ENCODE data around the gene ITGB7. TPM values are rescaled to one million over a fixed set of nuclear protein-coding genes. Genes with fewer than 3 reads are reported as not detected.

Gene ITGB7
- total RNA-seq, 1 donor = 1.1 TPM

DNA sequence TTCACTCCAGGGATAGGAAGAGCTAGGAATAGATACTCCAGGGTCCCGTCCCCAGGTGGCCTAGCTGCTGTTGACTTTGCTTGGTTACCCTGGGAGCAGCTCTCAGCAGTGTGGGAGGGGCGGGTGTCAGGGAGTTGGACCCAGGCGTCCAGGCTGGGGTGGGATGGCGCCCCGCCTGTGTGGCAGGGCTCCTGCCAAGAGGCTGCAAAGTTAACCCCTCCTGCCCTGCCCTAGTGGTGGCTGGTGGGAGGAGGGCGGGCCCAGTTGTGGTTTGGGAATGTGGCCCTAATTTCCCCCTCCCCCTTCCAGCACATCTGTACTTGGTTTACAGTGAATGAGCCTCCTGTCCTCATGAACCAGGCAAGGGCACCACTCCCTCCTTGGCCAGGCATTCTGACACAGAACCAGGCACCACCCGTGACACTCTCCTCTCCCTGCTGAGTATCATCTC lies 26.6 kb upstream of the ITGB7 start:
- Histone ChIP-seq H3K36me3 (ENCODE audit: insufficient read depth, low read length) (no peaks in the 10 kb centered on the region), H3K79me2 (ENCODE audit: insufficient read depth, low read length) (peaks cover 7% of the 10 kb centered on the region), H3K27ac (ENCODE audit: low read depth, low read length) (no peak overlapping the region), H3K4me2 (ENCODE audit: insufficient read depth, low read length) (peak overlapping the region; percentile 84), H2AFZ (ENCODE audit: low read length) (peak overlapping the region; percentile 42), H3K4me1 (ENCODE audit: insufficient read depth, low read length) (peaks cover 29% of the 10 kb centered on the region), H3K9me3 (ENCODE audit: low read depth, low read length) (no peaks in the 10 kb centered on the region), H3K4me3 (ENCODE audit: insufficient read depth, low read length) (no peak overlapping the region), H4K20me1 (ENCODE audit: insufficient read depth, low read length) (no peaks in the 10 kb centered on the region), H3K27me3 (ENCODE audit: insufficient read depth, low read length) (peaks cover 15% of the 10 kb centered on the region)
- TF ChIP-seq, protein P1, sequence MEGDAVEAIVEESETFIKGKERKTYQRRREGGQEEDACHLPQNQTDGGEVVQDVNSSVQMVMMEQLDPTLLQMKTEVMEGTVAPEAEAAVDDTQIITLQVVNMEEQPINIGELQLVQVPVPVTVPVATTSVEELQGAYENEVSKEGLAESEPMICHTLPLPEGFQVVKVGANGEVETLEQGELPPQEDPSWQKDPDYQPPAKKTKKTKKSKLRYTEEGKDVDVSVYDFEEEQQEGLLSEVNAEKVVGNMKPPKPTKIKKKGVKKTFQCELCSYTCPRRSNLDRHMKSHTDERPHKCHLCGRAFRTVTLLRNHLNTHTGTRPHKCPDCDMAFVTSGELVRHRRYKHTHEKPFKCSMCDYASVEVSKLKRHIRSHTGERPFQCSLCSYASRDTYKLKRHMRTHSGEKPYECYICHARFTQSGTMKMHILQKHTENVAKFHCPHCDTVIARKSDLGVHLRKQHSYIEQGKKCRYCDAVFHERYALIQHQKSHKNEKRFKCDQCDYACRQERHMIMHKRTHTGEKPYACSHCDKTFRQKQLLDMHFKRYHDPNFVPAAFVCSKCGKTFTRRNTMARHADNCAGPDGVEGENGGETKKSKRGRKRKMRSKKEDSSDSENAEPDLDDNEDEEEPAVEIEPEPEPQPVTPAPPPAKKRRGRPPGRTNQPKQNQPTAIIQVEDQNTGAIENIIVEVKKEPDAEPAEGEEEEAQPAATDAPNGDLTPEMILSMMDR (IDR thresholded peaks at IDR 0.05; ENCODE audit: extremely low read depth, low read depth, low read length) = no peak
- peak; percentile 78 for DNase-seq (ENCODE audit: insufficient read length, low spot score, missing footprints)

DNA sequence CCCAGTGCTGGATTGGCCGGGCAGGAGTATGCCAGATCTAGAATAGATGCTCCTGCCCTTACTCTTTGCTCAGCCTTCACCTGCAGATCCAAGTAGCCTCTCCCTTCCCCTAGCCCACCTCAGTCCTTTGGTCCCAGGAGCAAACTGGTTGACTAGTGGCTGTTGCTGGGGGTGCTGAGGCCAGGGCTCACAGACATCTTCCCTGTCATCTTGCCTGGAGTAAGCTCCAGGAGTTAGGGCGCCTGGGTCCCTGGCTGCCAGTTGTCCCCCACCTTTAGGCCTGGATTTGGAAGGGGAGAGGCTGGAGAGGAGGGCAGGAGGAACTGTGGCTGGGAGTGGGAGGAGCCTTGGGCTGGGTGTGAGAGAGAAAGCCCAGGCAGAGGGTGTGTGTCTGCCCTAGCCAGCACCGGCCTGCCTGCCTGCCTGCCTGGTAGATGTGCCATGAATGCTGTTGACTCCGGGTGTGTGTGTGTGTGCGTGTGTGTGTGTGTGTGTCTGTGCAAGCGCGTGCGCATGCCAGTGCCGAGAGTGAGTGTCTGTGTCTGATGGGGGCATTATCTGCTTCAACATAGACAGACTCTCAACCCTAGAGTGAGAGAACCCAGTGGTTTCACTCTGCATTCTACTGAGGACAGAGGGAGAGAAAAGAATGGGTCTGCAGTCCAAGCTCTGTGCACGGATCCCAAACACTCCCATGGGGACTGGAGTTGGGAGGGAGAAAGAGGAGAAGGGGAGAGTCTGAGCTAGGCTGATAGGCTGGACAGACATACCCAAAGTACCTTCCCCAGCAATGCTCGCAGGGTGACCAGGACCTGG lies 25.8 kb upstream of the ITGB7 start:
- DNase-seq (ENCODE audit: insufficient read length, low spot score, missing footprints) = peak; percentile 95
- H3K9me3 ChIP-seq (ENCODE audit: low read depth, low read length) = no peaks in the 10 kb centered on the region
- peak overlapping the region; percentile 84 for H3K4me2 ChIP-seq (ENCODE audit: insufficient read depth, low read length)
- H3K27ac ChIP-seq (ENCODE audit: low read depth, low read length) = no peak overlapping the region
- H4K20me1 ChIP-seq (ENCODE audit: insufficient read depth, low read length) = no peaks in the 10 kb centered on the region
- peaks cover 7% of the 10 kb centered on the region for H3K79me2 ChIP-seq (ENCODE audit: insufficient read depth, low read length)
- peaks cover 15% of the 10 kb centered on the region for H3K27me3 ChIP-seq (ENCODE audit: insufficient read depth, low read length)
- H2AFZ ChIP-seq (ENCODE audit: low read length) = peak overlapping the region; percentile 76
- peaks cover 29% of the 10 kb centered on the region for H3K4me1 ChIP-seq (ENCODE audit: insufficient read depth, low read length)
- TF ChIP-seq, protein P1 (IDR thresholded peaks at IDR 0.05; ENCODE audit: extremely low read depth, low read depth, low read length) = no peak
- peak overlapping the region; percentile 56 for H3K4me3 ChIP-seq (ENCODE audit: insufficient read depth, low read length)
- no peaks in the 10 kb centered on the region for H3K36me3 ChIP-seq (ENCODE audit: insufficient read depth, low read length)

DNA sequence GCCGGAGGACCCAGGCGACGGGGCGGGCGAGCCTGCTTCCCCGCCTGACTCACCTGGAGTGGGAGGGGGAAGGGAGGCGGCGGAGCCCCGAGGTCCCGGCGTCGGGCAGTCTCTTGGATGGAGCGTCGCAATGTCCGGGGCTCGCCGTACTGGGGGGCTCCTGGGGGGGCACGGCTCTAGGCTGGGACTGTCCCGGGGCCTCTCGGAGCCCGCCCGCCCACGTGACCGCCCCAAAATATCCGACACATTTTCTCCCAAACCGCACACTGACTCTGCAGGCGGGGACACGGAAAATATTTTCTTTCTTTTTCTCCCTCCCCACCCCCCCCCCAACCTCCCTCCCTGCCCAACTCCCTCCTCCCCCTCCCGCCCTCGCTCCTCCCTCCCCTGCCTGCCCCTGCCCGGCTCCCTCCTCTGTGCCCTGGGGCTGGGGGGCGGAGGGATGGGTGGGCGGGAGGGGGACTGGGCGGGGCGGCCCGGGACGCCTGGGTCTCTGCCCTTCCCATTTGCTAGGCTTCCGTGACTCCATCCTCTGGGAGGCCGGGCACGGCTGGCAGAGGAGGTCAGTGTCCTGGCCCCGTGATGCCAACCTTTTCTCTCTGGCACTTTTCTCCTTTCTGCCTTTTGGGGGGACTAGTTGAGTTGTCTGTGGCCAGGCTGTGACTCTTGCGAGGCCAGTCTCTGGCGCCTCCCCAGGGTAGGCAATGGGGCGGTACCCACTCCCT lies 25.0 kb upstream of the ITGB7 start, which contains the start of gene RARG:
TSS of gene RARG (minus strand) at position 289 of the 725 bp plus-strand sequence. CDS start 4,664 bp downstream, outside the sequence.
- Histone ChIP-seq H3K4me1 (ENCODE audit: insufficient read depth, low read length) (peaks cover 29% of the 10 kb centered on the region), H2AFZ (ENCODE audit: low read length) (peak within 1 kb of the TSS; percentile 76), H3K27me3 (ENCODE audit: insufficient read depth, low read length) (peaks cover 14% of the 10 kb centered on the region), H3K36me3 (ENCODE audit: insufficient read depth, low read length) (no peaks in the 10 kb centered on the region), H3K27ac (ENCODE audit: low read depth, low read length) (no peak within 1 kb of the TSS), H3K79me2 (ENCODE audit: insufficient read depth, low read length) (peaks cover 7% of the 10 kb centered on the region), H4K20me1 (ENCODE audit: insufficient read depth, low read length) (no peaks in the 10 kb centered on the region), H3K4me2 (ENCODE audit: insufficient read depth, low read length) (peak within 1 kb of the TSS; percentile 85), H3K4me3 (ENCODE audit: insufficient read depth, low read length) (peak within 1 kb of the TSS; percentile 82), H3K9me3 (ENCODE audit: low read depth, low read length) (no peaks in the 10 kb centered on the region)
- DNase-seq (ENCODE audit: insufficient read length, low spot score, missing footprints) = peak; percentile 96
- TF ChIP-seq, protein P1 (IDR thresholded peaks at IDR 0.05; ENCODE audit: extremely low read depth, low read depth, low read length) = no peak

DNA sequence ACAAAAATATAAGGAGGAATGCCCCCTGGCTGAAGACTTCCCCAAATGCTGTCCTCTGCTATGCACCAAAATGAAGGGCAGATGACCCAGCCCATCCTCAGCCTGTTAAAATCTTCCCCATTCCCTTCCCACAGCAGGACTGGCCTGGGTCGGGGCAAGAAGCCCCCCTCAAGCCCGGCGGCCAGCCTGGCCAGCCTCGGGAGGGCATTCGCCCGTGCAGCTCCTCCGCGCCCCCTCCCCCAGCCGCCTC lies 24.5 kb upstream of the ITGB7 start:
- Histone ChIP-seq H2AFZ (ENCODE audit: low read length) (peak overlapping the region; percentile 63), H3K27ac (ENCODE audit: low read depth, low read length) (no peak overlapping the region)

More for the DNA sequence above, 24.5 kb upstream of the ITGB7 start:
- Histone ChIP-seq H3K4me1 (ENCODE audit: insufficient read depth, low read length) (peaks cover 29% of the 10 kb centered on the region), H4K20me1 (ENCODE audit: insufficient read depth, low read length) (no peaks in the 10 kb centered on the region), H3K36me3 (ENCODE audit: insufficient read depth, low read length) (no peaks in the 10 kb centered on the region), H3K4me3 (ENCODE audit: insufficient read depth, low read length) (peak overlapping the region; percentile 82), H3K9me3 (ENCODE audit: low read depth, low read length) (no peaks in the 10 kb centered on the region), H3K4me2 (ENCODE audit: insufficient read depth, low read length) (peak overlapping the region; percentile 85), H3K27me3 (ENCODE audit: insufficient read depth, low read length) (peaks cover 9% of the 10 kb centered on the region), H3K79me2 (ENCODE audit: insufficient read depth, low read length) (peaks cover 7% of the 10 kb centered on the region)
- TF ChIP-seq, protein P1 (IDR thresholded peaks at IDR 0.05; ENCODE audit: extremely low read depth, low read depth, low read length) = no peak
- no peak for DNase-seq (ENCODE audit: insufficient read length, low spot score, missing footprints)

Data from osteoblast (primary cell).